ENCODE results near the gene PAX7.
"Not testable (repeated sequence)": the region's sequence is repeated elsewhere in the genome, so short reads cannot be mapped to it uniquely, and the experiment has no call there.

The PAX7 gene

GRCh38 chr1:18630511-18631495, at the start of gene PAX7:
Gene PAX7, plus strand, starts transcription at chr1:18630846. Its CDS starts 758 bp downstream, at chr1:18631604.
- no peak for DNase-seq

GRCh38 chr1:18581420-18581880, 49.2 kb upstream of the PAX7 start:
- no peak for DNase-seq

GRCh38 chr1:18582890-18583289, 47.8 kb upstream of the PAX7 start:
- no peak for DNase-seq

- DNase-seq: no peak
Measured at GRCh38 chr1:18583326-18583941, 47.2 kb upstream of the PAX7 start.

- not testable (repeated sequence) for DNase-seq
Measured at GRCh38 chr1:18586016-18586415, 44.6 kb upstream of the PAX7 start.

GRCh38 chr1:18588093-18588492, 42.6 kb upstream of the PAX7 start:
- DNase-seq: no peak

GRCh38 chr1:18592368-18592767, 38.3 kb upstream of the PAX7 start:
- no peak for DNase-seq

GRCh38 chr1:18597160-18598042, 33.2 kb upstream of the PAX7 start:
- DNase-seq: peak in 1 of 2 experiments; percentile 6

- DNase-seq: no peak
Measured at GRCh38 chr1:18599086-18599485, 31.6 kb upstream of the PAX7 start.

GRCh38 chr1:18599704-18600103, 30.9 kb upstream of the PAX7 start:
- no peak for DNase-seq

GRCh38 chr1:18602533-18603211, 28.0 kb upstream of the PAX7 start:
- DNase-seq: no peak

- no peak for DNase-seq
Measured at GRCh38 chr1:18603212-18603852, 27.3 kb upstream of the PAX7 start.

GRCh38 chr1:18606443-18607288, 24.0 kb upstream of the PAX7 start:
- no peak for DNase-seq

- DNase-seq: no peak
Measured at GRCh38 chr1:18607289-18607760, 23.3 kb upstream of the PAX7 start.

GRCh38 chr1:18608534-18608933, 22.1 kb upstream of the PAX7 start:
- DNase-seq: no peak

- no peak for DNase-seq
Measured at GRCh38 chr1:18611311-18611710, 19.3 kb upstream of the PAX7 start.

- no peak for DNase-seq
Measured at GRCh38 chr1:18612073-18612472, 18.6 kb upstream of the PAX7 start.

GRCh38 chr1:18614069-18614735, 16.4 kb upstream of the PAX7 start:
- no peak for DNase-seq

- no peak for DNase-seq
Measured at GRCh38 chr1:18618546-18619466, 11.8 kb upstream of the PAX7 start.
